GM23338 (cell line): ENCODE results near the gene GALNT1. TPM values are rescaled to one million over a fixed set of nuclear protein-coding genes. Genes with fewer than 3 reads are reported as not detected.

Source experiments
- ATAC-seq: fragments of 200-7000 bp; cut with Tn5 transposase; 3 replicates; pipeline ENCODE4 v1.9.1; 2020
- DNase-seq: peaks from one replicate; pipeline ENCODE4 v3.0.0-alpha.2; 2015; ENCODE audit warnings: low spot score
- H2AFZ ChIP-seq: fragments of 200-600 bp; sonication (generic); 2 replicates; pipeline ENCODE4 v1.8.0; 2016; ENCODE audit warnings: antibody characterized with exemption, mild to moderate bottlenecking, moderate library complexity
- H3F3A ChIP-seq: fragments of 200-600 bp; sonication (generic); replicated peaks from 2 replicates; pipeline ENCODE4 v1.8.0; 2017; ENCODE audit warnings: antibody characterized with exemption, mixed run types, low read depth
- H3K27ac ChIP-seq: fragments of 200-600 bp; sonication (generic); 2 replicates; pipeline ENCODE4 v1.6.1; 2016; ENCODE audit warnings: low read depth
- H3K27me3 ChIP-seq: fragments of 200-600 bp; sonication (generic); 2 replicates; pipeline ENCODE4 v1.8.0; 2016; ENCODE audit warnings: mild to moderate bottlenecking, mixed run types, moderate library complexity; ENCODE audit not compliant: insufficient read depth
- H3K36me3 ChIP-seq: fragments of 200-600 bp; sonication (generic); 2 replicates; pipeline ENCODE4 v1.8.0; 2016; ENCODE audit warnings: mild to moderate bottlenecking; ENCODE audit not compliant: insufficient read depth
- H3K4me1 ChIP-seq: fragments of 200-600 bp; sonication (generic); 2 replicates; pipeline ENCODE4 v1.8.0; 2016; ENCODE audit warnings: mild to moderate bottlenecking, moderate library complexity; ENCODE audit not compliant: insufficient read depth
- H3K4me2 ChIP-seq: fragments of 200-600 bp; sonication (generic); 2 replicates; pipeline ENCODE4 v1.7.1; 2017; ENCODE audit warnings: mixed run types
- H3K4me3 ChIP-seq: fragments of 200-600 bp; sonication (generic); 2 replicates; pipeline ENCODE4 v1.6.1; 2016; ENCODE audit warnings: mixed run types
- H3K79me2 ChIP-seq: fragments of 200-600 bp; sonication (generic); replicated peaks from 2 replicates; pipeline ENCODE4 v1.8.0; 2017; ENCODE audit warnings: mild to moderate bottlenecking; ENCODE audit not compliant: insufficient read depth
- H3K9me2 ChIP-seq: fragments of 200-600 bp; sonication (generic); 2 replicates; pipeline ENCODE4 v1.8.0; 2017; ENCODE audit not compliant: insufficient read depth
- H4K20me1 ChIP-seq: fragments of 200-600 bp; sonication (generic); replicated peaks from 2 replicates; pipeline ENCODE4 v1.8.0; 2017; ENCODE audit warnings: mild to moderate bottlenecking; ENCODE audit not compliant: insufficient read depth
- H3K27ac Mint-ChIP-seq: 2 replicates; pipeline ENCODE4 v1.8.0; 2020; ENCODE audit warnings: inconsistent platforms, mild to moderate bottlenecking, moderate library complexity, mixed read lengths
- H3K27me3 Mint-ChIP-seq: 3 replicates; pipeline ENCODE4 v1.8.0; 2022; ENCODE audit warnings: low read depth, mild to moderate bottlenecking, moderate library complexity, mixed read lengths, inconsistent platforms; ENCODE audit not compliant: insufficient read depth, poor library complexity
- H3K36me3 Mint-ChIP-seq: 3 replicates; pipeline ENCODE4 v1.8.0; 2021; ENCODE audit warnings: low read depth, mild to moderate bottlenecking, inconsistent platforms, moderate library complexity, mixed read lengths
- H3K4me1 Mint-ChIP-seq: 3 replicates; pipeline ENCODE4 v1.8.0; 2020; ENCODE audit warnings: mild to moderate bottlenecking, inconsistent platforms, mixed read lengths
- H3K4me3 Mint-ChIP-seq: 3 replicates; pipeline ENCODE4 v1.8.0; 2021; ENCODE audit warnings: moderate library complexity, mild to moderate bottlenecking, inconsistent platforms, mixed read lengths
- H3K9me3 Mint-ChIP-seq: 3 replicates; pipeline ENCODE4 v1.8.0; 2020; ENCODE audit warnings: moderate library complexity, mild to moderate bottlenecking, inconsistent platforms, mixed read lengths
- CREB1 ChIP-seq: fragments of 250-450 bp; sonication (Bioruptor Pico); IDR thresholded peaks from 2 replicates; pipeline ENCODE4 v1.5.0; 2020; ENCODE audit warnings: low read depth, mild to moderate bottlenecking, moderate library complexity
- ETS1 ChIP-seq: IDR thresholded peaks from 2 replicates; pipeline ENCODE4 v1.6.1; 2016; ENCODE audit warnings: antibody characterized with exemption
- EZH2 ChIP-seq: fragments of 200-600 bp; sonication (generic); IDR thresholded peaks from one replicate; pipeline ENCODE4 v1.8.0; 2017; ENCODE audit warnings: antibody characterized with exemption, mild to moderate bottlenecking, low read depth; ENCODE audit not compliant: unreplicated experiment
- JUNB ChIP-seq: IDR thresholded peaks from one replicate; pipeline ENCODE4 v1.6.1; 2016; ENCODE audit warnings: antibody characterized with exemption; ENCODE audit not compliant: unreplicated experiment
- NANOG ChIP-seq: IDR thresholded peaks from 2 replicates; pipeline ENCODE4 v1.6.1; 2016; ENCODE audit warnings: antibody characterized with exemption, borderline replicate concordance
- POLR2AphosphoS5 ChIP-seq: IDR thresholded peaks from 2 replicates; pipeline ENCODE4 v1.6.1; 2016; ENCODE audit warnings: antibody characterized with exemption, low read depth
- STAT1 ChIP-seq: IDR thresholded peaks from one replicate; pipeline ENCODE4 v1.6.1; 2016; ENCODE audit warnings: antibody characterized with exemption; ENCODE audit not compliant: unreplicated experiment
- ZNF114 ChIP-seq: fragments of 250-450 bp; sonication (Bioruptor Pico); IDR thresholded peaks from 2 replicates; pipeline ENCODE4 v1.5.0; 2020; ENCODE audit warnings: mild to moderate bottlenecking, moderate library complexity
- ZNF331 ChIP-seq: fragments of 250-450 bp; sonication (Bioruptor Pico); IDR thresholded peaks from 2 replicates; pipeline ENCODE4 v1.5.0; 2020; ENCODE audit warnings: low read depth, mild to moderate bottlenecking, moderate library complexity
- polyA plus RNA-seq: library from polyadenylated mRNA; unstranded; fragments of >200 nt; fragmentation: Nextera tagmentation; extraction: Ambion mirVana; gene quantifications from 2 replicates; pipeline ENCODE4 v1.2.1, GENCODE V29; 2016
- total RNA-seq: library from RNA; depleted of rRNA; stranded (reverse); fragments of >200 nt; shearing (Covaris generic); gene quantifications from 2 replicates; pipeline ENCODE4 v1.2.3, GENCODE V29; 2014
- TF ChIP-seq, protein P1 (sequence below): IDR thresholded peaks from one replicate; pipeline ENCODE4 v1.6.1; 2018; ENCODE audit warnings: antibody characterized with exemption; ENCODE audit not compliant: unreplicated experiment
- TF ChIP-seq, protein P2 (sequence below), 2 experiments: fragments of 200-600 bp in 1 of 2; sonication (generic) in 1 of 2; conservative IDR thresholded peaks; 2 replicates each; pipeline versions ENCODE4 v1.5.1 to v1.6.1; 2016 to 2017; ENCODE audit warnings: antibody characterized with exemption in 2 of 2, low read depth in 2 of 2, mild to moderate bottlenecking in 2 of 2, moderate library complexity in 1 of 2

Gene GALNT1
- total and polyA plus RNA-seq, 2 experiments from 2014 or later: 37.4 to 60.8 TPM

DNA sequence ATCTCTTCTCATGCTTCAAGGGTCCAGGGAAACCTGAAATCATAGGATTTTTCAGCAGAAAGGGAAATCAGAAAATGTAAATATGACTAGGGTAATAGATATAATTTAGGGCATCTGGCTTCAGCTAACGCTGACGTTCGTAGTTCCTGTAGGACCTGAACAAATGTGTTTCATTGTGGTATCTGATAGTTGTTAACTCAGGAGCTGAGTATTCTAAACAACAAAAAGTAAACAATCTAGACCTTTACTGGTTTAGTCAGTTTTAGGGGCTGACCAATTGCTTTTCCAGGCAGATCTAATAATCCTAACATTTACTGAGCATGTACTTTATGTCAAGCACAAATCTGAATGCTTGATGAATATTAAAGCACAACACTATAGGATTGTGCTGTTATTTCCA is 114.8 kb downstream of the GALNT1 start:
- H3K79me2 ChIP-seq: no peaks in the 10 kb centered on the region
- H3K27ac ChIP-seq: no peak overlapping the region
- H3K4me1 ChIP-seq: no peaks in the 10 kb centered on the region
- H3K4me1 Mint-ChIP-seq: no peaks in the 10 kb centered on the region
- no peaks in the 10 kb centered on the region for H3K9me3 Mint-ChIP-seq
- H3K4me3 ChIP-seq: no peak overlapping the region
- TF ChIP-seq ETS1: no peak
- TF ChIP-seq, protein P1, sequence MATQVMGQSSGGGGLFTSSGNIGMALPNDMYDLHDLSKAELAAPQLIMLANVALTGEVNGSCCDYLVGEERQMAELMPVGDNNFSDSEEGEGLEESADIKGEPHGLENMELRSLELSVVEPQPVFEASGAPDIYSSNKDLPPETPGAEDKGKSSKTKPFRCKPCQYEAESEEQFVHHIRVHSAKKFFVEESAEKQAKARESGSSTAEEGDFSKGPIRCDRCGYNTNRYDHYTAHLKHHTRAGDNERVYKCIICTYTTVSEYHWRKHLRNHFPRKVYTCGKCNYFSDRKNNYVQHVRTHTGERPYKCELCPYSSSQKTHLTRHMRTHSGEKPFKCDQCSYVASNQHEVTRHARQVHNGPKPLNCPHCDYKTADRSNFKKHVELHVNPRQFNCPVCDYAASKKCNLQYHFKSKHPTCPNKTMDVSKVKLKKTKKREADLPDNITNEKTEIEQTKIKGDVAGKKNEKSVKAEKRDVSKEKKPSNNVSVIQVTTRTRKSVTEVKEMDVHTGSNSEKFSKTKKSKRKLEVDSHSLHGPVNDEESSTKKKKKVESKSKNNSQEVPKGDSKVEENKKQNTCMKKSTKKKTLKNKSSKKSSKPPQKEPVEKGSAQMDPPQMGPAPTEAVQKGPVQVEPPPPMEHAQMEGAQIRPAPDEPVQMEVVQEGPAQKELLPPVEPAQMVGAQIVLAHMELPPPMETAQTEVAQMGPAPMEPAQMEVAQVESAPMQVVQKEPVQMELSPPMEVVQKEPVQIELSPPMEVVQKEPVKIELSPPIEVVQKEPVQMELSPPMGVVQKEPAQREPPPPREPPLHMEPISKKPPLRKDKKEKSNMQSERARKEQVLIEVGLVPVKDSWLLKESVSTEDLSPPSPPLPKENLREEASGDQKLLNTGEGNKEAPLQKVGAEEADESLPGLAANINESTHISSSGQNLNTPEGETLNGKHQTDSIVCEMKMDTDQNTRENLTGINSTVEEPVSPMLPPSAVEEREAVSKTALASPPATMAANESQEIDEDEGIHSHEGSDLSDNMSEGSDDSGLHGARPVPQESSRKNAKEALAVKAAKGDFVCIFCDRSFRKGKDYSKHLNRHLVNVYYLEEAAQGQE: no peak
- H3K27me3 Mint-ChIP-seq: no peaks in the 10 kb centered on the region
- H2AFZ ChIP-seq: no peak overlapping the region
- no peak for DNase-seq
- H3K27me3 ChIP-seq: no peaks in the 10 kb centered on the region
- no peaks in the 10 kb centered on the region for H4K20me1 ChIP-seq
- no peaks in the 10 kb centered on the region for H3K9me2 ChIP-seq
- no peak overlapping the region for H3K4me3 Mint-ChIP-seq
- peaks cover under 1% of the 10 kb centered on the region; the same call in 1 of the 2 replicates for H3K36me3 ChIP-seq
- no peaks in the 10 kb centered on the region for H3K36me3 Mint-ChIP-seq
- no peak overlapping the region for H3K4me2 ChIP-seq
- ATAC-seq: no peak
- H3K27ac Mint-ChIP-seq: no peak overlapping the region
- H3F3A ChIP-seq: no peaks in the 10 kb centered on the region

- Histone ChIP-seq H4K20me1 (no peaks in the 10 kb centered on the region), H3K9me2 (no peaks in the 10 kb centered on the region), H3K4me1 (no peaks in the 10 kb centered on the region), H3K79me2 (no peaks in the 10 kb centered on the region), H2AFZ (no peak overlapping the region), H3K27me3 (no peaks in the 10 kb centered on the region), H3F3A (no peaks in the 10 kb centered on the region), H3K27ac (no peak overlapping the region), H3K36me3 (no peaks in the 10 kb centered on the region), H3K4me3 (no peak overlapping the region), H3K4me2 (no peak overlapping the region)
- no peak overlapping the region for H3K27ac Mint-ChIP-seq
- H3K36me3 Mint-ChIP-seq: no peaks in the 10 kb centered on the region
- ATAC-seq (no peak), DNase-seq (no peak)
- H3K4me1 Mint-ChIP-seq: no peaks in the 10 kb centered on the region
- H3K9me3 Mint-ChIP-seq: no peaks in the 10 kb centered on the region
- H3K27me3 Mint-ChIP-seq: no peaks in the 10 kb centered on the region
- no peak overlapping the region for H3K4me3 Mint-ChIP-seq
- TF ChIP-seq EZH2 (no peak), JUNB (no peak), STAT1 (no peak), ZNF331 (CRISPR knock-in tag) (no peak), NANOG (no peak), ETS1 (no peak), CREB1 (no peak), ZNF114 (CRISPR knock-in tag) (no peak), POLR2AphosphoS5 (no peak)
- TF ChIP-seq, protein P2, sequence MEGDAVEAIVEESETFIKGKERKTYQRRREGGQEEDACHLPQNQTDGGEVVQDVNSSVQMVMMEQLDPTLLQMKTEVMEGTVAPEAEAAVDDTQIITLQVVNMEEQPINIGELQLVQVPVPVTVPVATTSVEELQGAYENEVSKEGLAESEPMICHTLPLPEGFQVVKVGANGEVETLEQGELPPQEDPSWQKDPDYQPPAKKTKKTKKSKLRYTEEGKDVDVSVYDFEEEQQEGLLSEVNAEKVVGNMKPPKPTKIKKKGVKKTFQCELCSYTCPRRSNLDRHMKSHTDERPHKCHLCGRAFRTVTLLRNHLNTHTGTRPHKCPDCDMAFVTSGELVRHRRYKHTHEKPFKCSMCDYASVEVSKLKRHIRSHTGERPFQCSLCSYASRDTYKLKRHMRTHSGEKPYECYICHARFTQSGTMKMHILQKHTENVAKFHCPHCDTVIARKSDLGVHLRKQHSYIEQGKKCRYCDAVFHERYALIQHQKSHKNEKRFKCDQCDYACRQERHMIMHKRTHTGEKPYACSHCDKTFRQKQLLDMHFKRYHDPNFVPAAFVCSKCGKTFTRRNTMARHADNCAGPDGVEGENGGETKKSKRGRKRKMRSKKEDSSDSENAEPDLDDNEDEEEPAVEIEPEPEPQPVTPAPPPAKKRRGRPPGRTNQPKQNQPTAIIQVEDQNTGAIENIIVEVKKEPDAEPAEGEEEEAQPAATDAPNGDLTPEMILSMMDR (conservative IDR thresholded peaks at IDR 0.05; ENCODE audit: low read depth in 2 of 2): no peak
- TF ChIP-seq, protein P1: no peak
These were observed 116.3 kb downstream of the GALNT1 start for GRCh38 chr18:35697869-35698268.
